HG02763 (cell line): Measurements from ENCODE around the gene SCYGR6.
"Not testable (repeated sequence)": the region's sequence is repeated elsewhere in the genome, so short reads cannot be mapped to it uniquely, and the experiment has no call there.

Experiments used
- ATAC-seq: cut with Tn5 transposase; IDR thresholded peaks from one replicate; pipeline ENCODE4 v1.9.1; 2021; ENCODE audit warnings: mild to moderate bottlenecking, moderate library complexity; ENCODE audit not compliant: unreplicated experiment

The SCYGR6 gene, protein sequence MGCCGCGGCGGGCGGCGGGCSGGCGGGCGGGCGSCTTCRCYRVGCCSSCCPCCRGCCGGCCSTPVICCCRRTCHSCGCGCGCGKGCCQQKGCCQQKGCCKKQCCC

GRCh38 chr2:227724394-227725039, at the start of gene SCYGR6:
Gene SCYGR6, minus strand, starts transcription at chr2:227724757. Its CDS starts 0 bp downstream, at chr2:227724757.
- no peak for ATAC-seq

- ATAC-seq = no peak
These were observed 49.6 kb upstream of the SCYGR6 start for GRCh38 chr2:227774011-227774624.

DNA sequence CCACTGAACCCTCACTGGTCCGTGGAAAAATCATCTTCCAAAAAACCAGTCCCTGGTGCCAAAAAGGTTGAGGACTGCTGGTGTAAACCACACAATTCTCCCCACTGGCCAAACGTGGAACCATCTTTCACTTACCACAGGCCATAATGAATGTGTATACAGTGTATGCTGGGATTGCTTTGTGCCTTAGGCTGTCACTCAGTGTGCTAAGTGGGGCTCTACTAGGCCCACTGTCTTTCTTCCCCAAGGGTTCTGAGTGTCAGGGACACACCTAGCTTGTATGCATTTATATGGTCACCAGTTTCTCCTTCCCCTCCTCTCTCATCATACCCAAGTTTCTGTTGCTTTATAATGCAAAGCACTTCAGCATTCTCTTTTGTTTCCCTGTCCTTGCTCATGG, 48.4 kb upstream of the SCYGR6 start:
- no peak for ATAC-seq

DNA sequence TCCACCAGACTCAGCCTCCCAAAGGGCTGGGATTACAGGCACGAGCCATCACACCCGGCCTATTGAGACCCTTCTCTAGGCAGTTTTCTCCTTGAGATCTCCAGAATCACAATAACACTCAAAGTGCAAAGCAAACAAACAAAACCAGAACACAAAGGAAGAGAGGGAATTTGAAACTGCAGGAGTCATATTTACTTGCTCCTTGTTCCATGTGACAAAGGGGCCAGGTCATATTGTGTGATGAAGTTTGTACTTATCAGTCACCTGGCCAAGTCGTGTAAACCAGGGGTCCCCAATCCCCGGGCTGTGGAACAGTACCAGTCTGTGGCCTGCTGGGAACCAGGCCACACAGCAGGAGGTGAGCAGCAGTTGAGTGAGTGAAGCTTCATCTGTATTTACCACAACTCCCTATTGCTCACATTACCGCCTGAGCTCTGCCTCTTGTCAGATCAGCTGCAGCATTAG, 47.7 kb upstream of the SCYGR6 start:
- no peak for ATAC-seq

DNA sequence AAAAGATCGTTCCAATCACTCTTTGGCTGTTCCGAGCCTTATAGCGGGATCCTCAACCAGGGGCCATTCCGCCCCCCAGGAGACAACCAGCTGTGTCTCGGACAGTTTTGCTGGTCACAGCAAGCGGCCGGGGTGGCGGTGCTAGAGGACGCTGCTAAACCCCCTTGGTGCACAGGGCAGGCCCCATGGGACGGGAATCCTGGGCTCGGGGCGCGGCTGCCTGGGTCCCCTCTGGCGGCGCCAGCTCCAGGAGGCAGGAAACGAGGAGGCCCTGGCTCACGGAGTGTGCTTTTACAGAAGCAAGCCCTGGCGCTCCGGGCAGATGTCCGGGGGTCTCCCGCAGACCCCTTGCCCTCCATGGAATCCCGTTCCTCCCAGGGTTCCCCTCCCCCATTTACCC, 43.3 kb upstream of the SCYGR6 start:
- ATAC-seq = no peak

GRCh38 chr2:227766373-227766883, 41.9 kb upstream of the SCYGR6 start:
- ATAC-seq = peak; percentile 99

- ATAC-seq = peak; percentile 12
These were observed 41.3 kb upstream of the SCYGR6 start for GRCh38 chr2:227765788-227766372.

GRCh38 chr2:227761740-227762476, 37.4 kb upstream of the SCYGR6 start:
- no peak for ATAC-seq

GRCh38 chr2:227759411-227760118, 35.0 kb upstream of the SCYGR6 start:
- no peak for ATAC-seq

DNA sequence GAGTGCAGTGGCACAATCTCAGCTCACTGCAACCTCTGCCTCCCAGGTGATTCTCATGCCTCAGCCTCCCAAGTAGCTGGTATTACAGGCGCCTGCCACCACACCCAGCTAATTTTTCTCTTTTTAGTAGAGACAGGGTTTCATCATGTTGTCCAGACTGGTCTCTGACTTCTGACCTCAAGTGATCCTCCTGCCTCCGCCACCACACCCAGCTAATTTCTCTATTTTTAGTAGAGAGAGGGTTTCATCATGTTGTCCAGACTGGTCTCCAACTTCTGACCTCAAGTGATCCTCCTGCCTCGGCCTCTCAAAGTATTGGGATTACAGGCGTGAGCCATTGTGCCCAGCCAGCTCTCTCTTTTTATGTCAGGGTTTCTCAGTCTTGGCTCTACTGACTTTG, 31.7 kb upstream of the SCYGR6 start:
- not testable (repeated sequence) for ATAC-seq

GRCh38 chr2:227748079-227748478, 23.5 kb upstream of the SCYGR6 start:
- no peak for ATAC-seq

- ATAC-seq = no peak
These were observed 21.0 kb upstream of the SCYGR6 start, which contains the start of gene SCYGR8 for GRCh38 chr2:227745594-227745993. Gene SCYGR8, plus strand, starts transcription at chr2:227745894. Its CDS starts 0 bp downstream, at chr2:227745894.

GRCh38 chr2:227740705-227741104, 16.1 kb upstream of the SCYGR6 start:
- not testable (repeated sequence) for ATAC-seq

DNA sequence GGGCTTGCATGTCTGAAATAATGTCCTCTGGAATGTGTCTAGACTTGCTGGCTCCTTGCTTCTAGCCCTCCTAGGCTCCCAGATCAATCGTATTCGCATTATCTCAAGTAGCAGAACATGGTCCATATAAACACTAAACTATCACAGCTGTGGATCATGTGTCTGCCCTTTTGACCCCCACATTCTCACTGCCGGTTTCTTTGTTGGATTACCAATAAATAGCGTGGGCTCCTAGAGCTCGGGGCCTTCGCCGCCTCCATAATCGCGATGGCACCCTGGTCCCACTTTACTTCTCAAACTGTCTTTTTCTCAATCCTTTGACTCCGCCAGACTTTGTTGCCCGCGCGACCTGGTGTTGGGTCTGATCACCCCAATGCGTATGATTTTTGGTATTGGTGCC, 14.8 kb upstream of the SCYGR6 start:
- ATAC-seq = no peak

GRCh38 chr2:227728035-227728434, 3.5 kb upstream of the SCYGR6 start, which contains the start of gene SCYGR7:
Gene SCYGR7, plus strand, starts transcription at chr2:227728335. Its CDS starts 0 bp downstream, at chr2:227728335.
- no peak for ATAC-seq

DNA sequence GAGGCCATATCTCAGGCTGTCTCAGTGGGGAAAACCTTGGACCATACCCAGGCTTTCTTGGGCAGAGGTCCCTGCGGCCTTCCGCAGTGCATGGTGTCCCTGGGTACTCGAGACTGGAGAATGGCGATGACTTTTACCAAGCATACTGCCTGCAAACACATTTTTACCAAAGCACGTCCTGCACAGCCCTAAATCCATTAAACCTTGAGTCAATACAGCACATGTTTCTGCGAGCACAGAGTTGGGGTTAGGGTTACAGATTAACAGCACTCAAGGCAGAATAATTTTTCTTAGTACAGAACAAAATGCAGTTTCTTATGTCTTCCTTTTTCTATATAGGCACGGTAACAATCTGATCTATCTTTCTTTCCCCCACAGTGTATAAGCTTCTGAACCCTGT, 1.7 kb downstream of the SCYGR6 start:
- not testable (repeated sequence) for ATAC-seq

DNA sequence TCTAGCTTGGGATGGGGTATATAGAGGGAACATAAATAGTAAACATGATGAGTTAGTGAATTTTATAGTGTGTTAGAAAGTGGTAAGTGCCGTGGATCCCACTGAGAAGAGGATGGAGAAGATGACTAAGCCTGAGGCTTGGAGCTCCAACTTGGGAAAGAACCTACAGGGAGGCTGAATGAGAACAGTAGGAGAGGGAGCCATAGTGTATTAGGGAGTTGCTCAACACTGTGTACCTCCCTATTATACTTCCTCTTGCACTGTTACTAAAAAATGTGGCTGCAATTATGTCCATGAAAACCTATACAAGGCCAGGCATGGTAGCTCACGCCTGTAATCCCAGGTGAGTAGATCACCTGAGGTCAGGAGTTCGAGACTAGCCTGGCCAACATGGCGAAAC, 3.9 kb downstream of the SCYGR6 start:
- ATAC-seq = no peak

- no peak for ATAC-seq
These were observed 4.9 kb downstream of the SCYGR6 start for GRCh38 chr2:227719641-227720040.

GRCh38 chr2:227717687-227718567, 6.6 kb downstream of the SCYGR6 start, which contains the start of gene SLC19A3:
Gene SLC19A3, minus strand, starts transcription at chr2:227718028. Its CDS starts 15,710 bp downstream, at chr2:227702318.
- no peak for ATAC-seq
